HTERT RPE-1 (cell line): ENCODE measurements around the gene TFAP2B.

ENCODE experiments used
- in situ Hi-C: fragments of 300-500 bp; cut with MboI; formaldehyde crosslinking; loops from 4 replicates; pipeline ENCODE4 v1.14.3; 2020; ENCODE audit warnings: low sequenced_read_pairs

TFAP2B gene

GRCh38 chr6:50824552-50824951 is 5.9 kb downstream of the TFAP2B start:
- in situ Hi-C loops, result no loop called here

- in situ Hi-C loops, result no loop called here
Measured at GRCh38 chr6:50825375-50826036, 6.8 kb downstream of the TFAP2B start.

- in situ Hi-C loops, result no loop called here
Measured at GRCh38 chr6:50826037-50826761, 7.5 kb downstream of the TFAP2B start.

- in situ Hi-C loops, result no loop called here
Measured at GRCh38 chr6:50826803-50827202, 8.1 kb downstream of the TFAP2B start.

GRCh38 chr6:50829049-50829448 is 10.4 kb downstream of the TFAP2B start:
- in situ Hi-C loops, result no loop called here

- in situ Hi-C loops, result no loop called here
Measured at GRCh38 chr6:50829898-50830444, 11.3 kb downstream of the TFAP2B start.

GRCh38 chr6:50831186-50831585 is 12.5 kb downstream of the TFAP2B start:
- in situ Hi-C loops, result no loop called here

- in situ Hi-C loops, result no loop called here
Measured at GRCh38 chr6:50832912-50833311, 14.2 kb downstream of the TFAP2B start.

- in situ Hi-C loops, result no loop called here
Measured at GRCh38 chr6:50834929-50835410, 16.3 kb downstream of the TFAP2B start.

- in situ Hi-C loops, result no loop called here
Measured at GRCh38 chr6:50836231-50836630, 17.6 kb downstream of the TFAP2B start.

- in situ Hi-C loops, result no loop called here
Measured at GRCh38 chr6:50837589-50838445, 19.1 kb downstream of the TFAP2B start.

GRCh38 chr6:50840112-50840810 is 21.6 kb downstream of the TFAP2B start:
- in situ Hi-C loops, result no loop called here

GRCh38 chr6:50840811-50841192 is 22.1 kb downstream of the TFAP2B start:
- in situ Hi-C loops, result no loop called here

GRCh38 chr6:50842446-50842845 is 23.8 kb downstream of the TFAP2B start:
- in situ Hi-C loops, result no loop called here

- in situ Hi-C loops, result no loop called here
Measured at GRCh38 chr6:50842861-50843384, 24.3 kb downstream of the TFAP2B start.

GRCh38 chr6:50843842-50844241 is 25.2 kb downstream of the TFAP2B start:
- in situ Hi-C loops, result no loop called here

GRCh38 chr6:50845499-50846143 is 26.9 kb downstream of the TFAP2B start:
- in situ Hi-C loops, result no loop called here

GRCh38 chr6:50846144-50846851 is 27.6 kb downstream of the TFAP2B start:
- in situ Hi-C loops, result no loop called here

- in situ Hi-C loops, result no loop called here
Measured at GRCh38 chr6:50846852-50847155, 28.1 kb downstream of the TFAP2B start.
